Measurements from ENCODE around the gene HSPA12B. TPM values are rescaled to one million over a fixed set of nuclear protein-coding genes. Genes with fewer than 3 reads are reported as not detected.

HSPA12B gene
- total and polyA plus RNA-seq, 2 of the 8 experiments (the other 6 are each of a cell fraction or from before 2014, with no cell fraction given) = 2.2 to 4.3 TPM

DNA sequence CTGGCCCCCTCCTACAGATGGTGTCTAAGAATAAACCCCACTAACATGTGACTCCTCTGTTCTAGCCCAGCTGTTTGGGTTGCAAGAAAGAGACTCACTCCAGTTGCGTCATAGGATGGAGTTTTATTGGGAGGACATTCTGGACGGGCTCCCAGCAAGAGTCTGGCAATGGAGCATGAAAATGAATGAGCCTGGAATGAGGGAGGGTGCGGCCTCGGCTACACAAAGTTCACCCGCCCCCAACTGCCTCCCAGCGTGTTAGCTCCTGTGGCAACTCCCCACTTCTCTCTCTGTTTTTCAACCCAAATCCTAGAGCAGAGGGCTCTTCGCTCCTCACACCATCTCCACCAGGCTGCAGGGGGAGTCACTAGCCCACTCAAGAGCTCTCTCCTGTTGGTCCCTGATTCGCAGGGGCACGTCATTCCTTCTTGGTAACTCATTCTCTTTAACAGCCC is 45.6 kb upstream of the HSPA12B start (continued):
- TF ChIP-seq PHF8 (conservative IDR thresholded peaks at IDR 0.05; ENCODE audit: low read depth, low read length) = no peak
- no peak for TF ChIP-seq JUND (IDR thresholded peaks at IDR 0.05; ENCODE audit: low read length)
- TF ChIP-seq, protein P1, sequence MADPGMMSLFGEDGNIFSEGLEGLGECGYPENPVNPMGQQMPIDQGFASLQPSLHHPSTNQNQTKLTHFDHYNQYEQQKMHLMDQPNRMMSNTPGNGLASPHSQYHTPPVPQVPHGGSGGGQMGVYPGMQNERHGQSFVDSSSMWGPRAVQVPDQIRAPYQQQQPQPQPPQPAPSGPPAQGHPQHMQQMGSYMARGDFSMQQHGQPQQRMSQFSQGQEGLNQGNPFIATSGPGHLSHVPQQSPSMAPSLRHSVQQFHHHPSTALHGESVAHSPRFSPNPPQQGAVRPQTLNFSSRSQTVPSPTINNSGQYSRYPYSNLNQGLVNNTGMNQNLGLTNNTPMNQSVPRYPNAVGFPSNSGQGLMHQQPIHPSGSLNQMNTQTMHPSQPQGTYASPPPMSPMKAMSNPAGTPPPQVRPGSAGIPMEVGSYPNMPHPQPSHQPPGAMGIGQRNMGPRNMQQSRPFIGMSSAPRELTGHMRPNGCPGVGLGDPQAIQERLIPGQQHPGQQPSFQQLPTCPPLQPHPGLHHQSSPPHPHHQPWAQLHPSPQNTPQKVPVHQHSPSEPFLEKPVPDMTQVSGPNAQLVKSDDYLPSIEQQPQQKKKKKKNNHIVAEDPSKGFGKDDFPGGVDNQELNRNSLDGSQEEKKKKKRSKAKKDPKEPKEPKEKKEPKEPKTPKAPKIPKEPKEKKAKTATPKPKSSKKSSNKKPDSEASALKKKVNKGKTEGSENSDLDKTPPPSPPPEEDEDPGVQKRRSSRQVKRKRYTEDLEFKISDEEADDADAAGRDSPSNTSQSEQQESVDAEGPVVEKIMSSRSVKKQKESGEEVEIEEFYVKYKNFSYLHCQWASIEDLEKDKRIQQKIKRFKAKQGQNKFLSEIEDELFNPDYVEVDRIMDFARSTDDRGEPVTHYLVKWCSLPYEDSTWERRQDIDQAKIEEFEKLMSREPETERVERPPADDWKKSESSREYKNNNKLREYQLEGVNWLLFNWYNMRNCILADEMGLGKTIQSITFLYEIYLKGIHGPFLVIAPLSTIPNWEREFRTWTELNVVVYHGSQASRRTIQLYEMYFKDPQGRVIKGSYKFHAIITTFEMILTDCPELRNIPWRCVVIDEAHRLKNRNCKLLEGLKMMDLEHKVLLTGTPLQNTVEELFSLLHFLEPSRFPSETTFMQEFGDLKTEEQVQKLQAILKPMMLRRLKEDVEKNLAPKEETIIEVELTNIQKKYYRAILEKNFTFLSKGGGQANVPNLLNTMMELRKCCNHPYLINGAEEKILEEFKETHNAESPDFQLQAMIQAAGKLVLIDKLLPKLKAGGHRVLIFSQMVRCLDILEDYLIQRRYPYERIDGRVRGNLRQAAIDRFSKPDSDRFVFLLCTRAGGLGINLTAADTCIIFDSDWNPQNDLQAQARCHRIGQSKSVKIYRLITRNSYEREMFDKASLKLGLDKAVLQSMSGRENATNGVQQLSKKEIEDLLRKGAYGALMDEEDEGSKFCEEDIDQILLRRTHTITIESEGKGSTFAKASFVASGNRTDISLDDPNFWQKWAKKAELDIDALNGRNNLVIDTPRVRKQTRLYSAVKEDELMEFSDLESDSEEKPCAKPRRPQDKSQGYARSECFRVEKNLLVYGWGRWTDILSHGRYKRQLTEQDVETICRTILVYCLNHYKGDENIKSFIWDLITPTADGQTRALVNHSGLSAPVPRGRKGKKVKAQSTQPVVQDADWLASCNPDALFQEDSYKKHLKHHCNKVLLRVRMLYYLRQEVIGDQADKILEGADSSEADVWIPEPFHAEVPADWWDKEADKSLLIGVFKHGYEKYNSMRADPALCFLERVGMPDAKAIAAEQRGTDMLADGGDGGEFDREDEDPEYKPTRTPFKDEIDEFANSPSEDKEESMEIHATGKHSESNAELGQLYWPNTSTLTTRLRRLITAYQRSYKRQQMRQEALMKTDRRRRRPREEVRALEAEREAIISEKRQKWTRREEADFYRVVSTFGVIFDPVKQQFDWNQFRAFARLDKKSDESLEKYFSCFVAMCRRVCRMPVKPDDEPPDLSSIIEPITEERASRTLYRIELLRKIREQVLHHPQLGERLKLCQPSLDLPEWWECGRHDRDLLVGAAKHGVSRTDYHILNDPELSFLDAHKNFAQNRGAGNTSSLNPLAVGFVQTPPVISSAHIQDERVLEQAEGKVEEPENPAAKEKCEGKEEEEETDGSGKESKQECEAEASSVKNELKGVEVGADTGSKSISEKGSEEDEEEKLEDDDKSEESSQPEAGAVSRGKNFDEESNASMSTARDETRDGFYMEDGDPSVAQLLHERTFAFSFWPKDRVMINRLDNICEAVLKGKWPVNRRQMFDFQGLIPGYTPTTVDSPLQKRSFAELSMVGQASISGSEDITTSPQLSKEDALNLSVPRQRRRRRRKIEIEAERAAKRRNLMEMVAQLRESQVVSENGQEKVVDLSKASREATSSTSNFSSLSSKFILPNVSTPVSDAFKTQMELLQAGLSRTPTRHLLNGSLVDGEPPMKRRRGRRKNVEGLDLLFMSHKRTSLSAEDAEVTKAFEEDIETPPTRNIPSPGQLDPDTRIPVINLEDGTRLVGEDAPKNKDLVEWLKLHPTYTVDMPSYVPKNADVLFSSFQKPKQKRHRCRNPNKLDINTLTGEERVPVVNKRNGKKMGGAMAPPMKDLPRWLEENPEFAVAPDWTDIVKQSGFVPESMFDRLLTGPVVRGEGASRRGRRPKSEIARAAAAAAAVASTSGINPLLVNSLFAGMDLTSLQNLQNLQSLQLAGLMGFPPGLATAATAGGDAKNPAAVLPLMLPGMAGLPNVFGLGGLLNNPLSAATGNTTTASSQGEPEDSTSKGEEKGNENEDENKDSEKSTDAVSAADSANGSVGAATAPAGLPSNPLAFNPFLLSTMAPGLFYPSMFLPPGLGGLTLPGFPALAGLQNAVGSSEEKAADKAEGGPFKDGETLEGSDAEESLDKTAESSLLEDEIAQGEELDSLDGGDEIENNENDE (IDR thresholded peaks at IDR 0.05; ENCODE audit: insufficient replicate concordance, low read length) = no peak
- TF ChIP-seq TBP (IDR thresholded peaks at IDR 0.05; ENCODE audit: low read depth, low read length) = no peak
- no peak for TF ChIP-seq CTBP2 (IDR thresholded peaks at IDR 0.05; ENCODE audit: borderline replicate concordance, insufficient read depth, insufficient read length, low read length)
- TF ChIP-seq, protein P2, sequence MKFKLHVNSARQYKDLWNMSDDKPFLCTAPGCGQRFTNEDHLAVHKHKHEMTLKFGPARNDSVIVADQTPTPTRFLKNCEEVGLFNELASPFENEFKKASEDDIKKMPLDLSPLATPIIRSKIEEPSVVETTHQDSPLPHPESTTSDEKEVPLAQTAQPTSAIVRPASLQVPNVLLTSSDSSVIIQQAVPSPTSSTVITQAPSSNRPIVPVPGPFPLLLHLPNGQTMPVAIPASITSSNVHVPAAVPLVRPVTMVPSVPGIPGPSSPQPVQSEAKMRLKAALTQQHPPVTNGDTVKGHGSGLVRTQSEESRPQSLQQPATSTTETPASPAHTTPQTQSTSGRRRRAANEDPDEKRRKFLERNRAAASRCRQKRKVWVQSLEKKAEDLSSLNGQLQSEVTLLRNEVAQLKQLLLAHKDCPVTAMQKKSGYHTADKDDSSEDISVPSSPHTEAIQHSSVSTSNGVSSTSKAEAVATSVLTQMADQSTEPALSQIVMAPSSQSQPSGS (IDR thresholded peaks at IDR 0.05; ENCODE audit: low read length) = no peak

Measured in H1 (cell line).